PC-3 (cell line): ENCODE measurements around the gene CCS.

ENCODE experiments used
- CTCF ChIP-seq: fragments of 300-600 bp; sonication (generic); conservative IDR thresholded peaks from 2 replicates; pipeline ENCODE4 v1.5.1; 2017; ENCODE audit warnings: antibody characterized with exemption, low read depth, mild to moderate bottlenecking, low read length
- EZH2 ChIP-seq: fragments of 300-600 bp; sonication (generic); IDR thresholded peaks from one replicate; pipeline ENCODE4 v1.6.1; 2017; ENCODE audit warnings: antibody characterized with exemption, mild to moderate bottlenecking, low read length; ENCODE audit not compliant: unreplicated experiment

- no peak for TF ChIP-seq CTCF
- no peak for TF ChIP-seq EZH2
Observed at GRCh38 chr11:66632952-66633351, 40.0 kb downstream of the CCS start.
